H1 (cell line): Measurements from ENCODE around the gene POLE. TPM values are rescaled to one million over a fixed set of nuclear protein-coding genes. Genes with fewer than 3 reads are reported as not detected.

Experiments used
- BACH1 ChIP-seq: IDR thresholded peaks from 2 replicates; pipeline ENCODE4 v1.6.1; 2012; ENCODE audit warnings: low read length, improper control_type of control experiment
- BCL11A ChIP-seq, 2 experiments: IDR thresholded peaks; one replicate each; pipeline ENCODE4 v1.6.1; 2011; ENCODE audit warnings: low read depth in 2 of 2, low read length in 2 of 2, mild to moderate bottlenecking in 2 of 2
- CHD7 ChIP-seq: fragments of 300-600 bp; sonication (generic); IDR thresholded peaks from 2 replicates; pipeline ENCODE4 v1.7.1; 2012; ENCODE audit warnings: low read length, moderate library complexity, mild to moderate bottlenecking, inconsistent platforms; ENCODE audit not compliant: insufficient replicate concordance
- CTBP2 ChIP-seq: IDR thresholded peaks from 2 replicates; pipeline ENCODE4 v1.7.0; 2011; ENCODE audit warnings: borderline replicate concordance, mild to moderate bottlenecking, moderate library complexity, mixed read lengths, low read length; ENCODE audit not compliant: insufficient read depth, insufficient read length
- EP300 ChIP-seq, 2 experiments: IDR thresholded peaks; 1 replicate in 1 of 2; 2 replicates in 1 of 2; pipeline ENCODE4 v1.6.1; 2011 to 2012; ENCODE audit warnings: low read depth in 2 of 2, low read length in 2 of 2, mild to moderate bottlenecking in 2 of 2, borderline replicate concordance in 1 of 2, inconsistent platforms in 1 of 2, moderate library complexity in 1 of 2
- GTF2F1 ChIP-seq: IDR thresholded peaks from 2 replicates; pipeline ENCODE4 v1.6.1; 2012; ENCODE audit warnings: low read depth, low read length, improper control_type of control experiment, borderline replicate concordance
- KDM5A ChIP-seq: fragments of 200-600 bp; IDR thresholded peaks from 2 replicates; pipeline ENCODE4 v1.7.1; 2012; ENCODE audit warnings: mild to moderate bottlenecking, low read length, inconsistent platforms, mixed read lengths
- POU5F1 ChIP-seq: IDR thresholded peaks from 2 replicates; pipeline ENCODE4 v1.6.1; 2011; ENCODE audit warnings: low read depth, mild to moderate bottlenecking, low read length, moderate library complexity
- RXRA ChIP-seq: IDR thresholded peaks from 2 replicates; pipeline ENCODE4 v1.6.1; 2011; ENCODE audit warnings: low read depth, mild to moderate bottlenecking, low read length, moderate library complexity; ENCODE audit not compliant: insufficient read depth
- SIN3A ChIP-seq, 2 experiments: IDR thresholded peaks in 1 of 2; conservative IDR thresholded peaks in 1 of 2; 2 replicates each; pipeline ENCODE4 v1.6.1; 2011 to 2012; ENCODE audit warnings: low read length in 2 of 2, improper control_type of control experiment in 1 of 2, low read depth in 1 of 2, mild to moderate bottlenecking in 1 of 2
- SP4 ChIP-seq: IDR thresholded peaks from 2 replicates; pipeline ENCODE4 v1.6.1; 2012; ENCODE audit warnings: low read length, inconsistent platforms
- YY1 ChIP-seq: IDR thresholded peaks from 2 replicates; pipeline ENCODE4 v1.6.1; 2011; ENCODE audit warnings: low read depth, mild to moderate bottlenecking, low read length
- polyA plus RNA-seq, 7 experiments: library from polyadenylated mRNA; depleted of rRNA in 3 of 7; stranded (reverse) in 5 of 7; unstranded in 2 of 7; fragments of >200 nt in 5 of 7; fragments of 200-250 nt in 2 of 7; gene quantifications; 1 replicate in 5 of 7; 2 replicates in 1 of 7; 4 replicates in 1 of 7; pipeline versions ENCODE4 v1.2.1 to v1.2.3, GENCODE V29; 2011 to 2013; ENCODE audit warnings: missing spikeins in 2 of 7, mixed read lengths in 2 of 7
- total RNA-seq: library from RNA; stranded (reverse); fragmentation: NEBNext Ultra II Directional; extraction: Animal tissue kit (Norgen Biotek cat#: 25700); gene quantifications from 2 replicates; pipeline ENCODE4 v1.2.1, GENCODE V29; 2021

The POLE gene
- total and polyA plus RNA-seq, 2 of the 8 experiments (the other 6 are each of a cell fraction or from before 2014, with no cell fraction given) = 59.7 to 115 TPM

GRCh38 chr12:132736378-132736777, 49.2 kb upstream of the POLE start (continued):
- TF ChIP-seq CHD7 (no peak), BCL11A (IDR thresholded peaks at IDR 0.05; ENCODE audit: low read depth in 2 of 2, low read length in 2 of 2) (no peak), CTBP2 (no peak), YY1 (no peak), BACH1 (no peak), RXRA (no peak), EP300 (IDR thresholded peaks at IDR 0.05; ENCODE audit: borderline replicate concordance in 1 of 2, low read depth in 2 of 2, low read length in 2 of 2) (no peak), SP4 (no peak), POU5F1 (no peak), KDM5A (no peak), SIN3A (conservative IDR thresholded peaks at IDR 0.05 in 1 of 2, IDR thresholded peaks at IDR 0.05 in 1 of 2; ENCODE audit: low read depth in 1 of 2, low read length in 2 of 2) (no peak), GTF2F1 (no peak)
